22Rv1 (cell line): ENCODE measurements around the gene GAPDH.

ENCODE experiments used
- ZFX ChIP-seq: fragments of 450-650 bp; IDR thresholded peaks from 2 replicates; pipeline ENCODE4 v1.6.1; 2017; ENCODE audit warnings: antibody characterized with exemption, borderline replicate concordance
- TF ChIP-seq, protein P1 (sequence below): fragments of 450-650 bp; IDR thresholded peaks from 2 replicates; pipeline ENCODE4 v1.5.1; 2017; ENCODE audit warnings: mild to moderate bottlenecking

GRCh38 chr12:6507102-6507998 is 27.0 kb upstream of the GAPDH start:
- TF ChIP-seq, protein P1, sequence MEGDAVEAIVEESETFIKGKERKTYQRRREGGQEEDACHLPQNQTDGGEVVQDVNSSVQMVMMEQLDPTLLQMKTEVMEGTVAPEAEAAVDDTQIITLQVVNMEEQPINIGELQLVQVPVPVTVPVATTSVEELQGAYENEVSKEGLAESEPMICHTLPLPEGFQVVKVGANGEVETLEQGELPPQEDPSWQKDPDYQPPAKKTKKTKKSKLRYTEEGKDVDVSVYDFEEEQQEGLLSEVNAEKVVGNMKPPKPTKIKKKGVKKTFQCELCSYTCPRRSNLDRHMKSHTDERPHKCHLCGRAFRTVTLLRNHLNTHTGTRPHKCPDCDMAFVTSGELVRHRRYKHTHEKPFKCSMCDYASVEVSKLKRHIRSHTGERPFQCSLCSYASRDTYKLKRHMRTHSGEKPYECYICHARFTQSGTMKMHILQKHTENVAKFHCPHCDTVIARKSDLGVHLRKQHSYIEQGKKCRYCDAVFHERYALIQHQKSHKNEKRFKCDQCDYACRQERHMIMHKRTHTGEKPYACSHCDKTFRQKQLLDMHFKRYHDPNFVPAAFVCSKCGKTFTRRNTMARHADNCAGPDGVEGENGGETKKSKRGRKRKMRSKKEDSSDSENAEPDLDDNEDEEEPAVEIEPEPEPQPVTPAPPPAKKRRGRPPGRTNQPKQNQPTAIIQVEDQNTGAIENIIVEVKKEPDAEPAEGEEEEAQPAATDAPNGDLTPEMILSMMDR: no peak
- TF ChIP-seq ZFX: no peak
